Measurements from ENCODE around the gene SASH1.

The SASH1 gene

GRCh38 chr6:148500402-148500801, 157.8 kb downstream of the SASH1 start:
- no peak for TF ChIP-seq CTCF (conservative IDR thresholded peaks at IDR 0.05)
- H3K27ac ChIP-seq, result no peak overlapping the region

GRCh38 chr6:148501178-148501590, 158.5 kb downstream of the SASH1 start:
- H3K27ac ChIP-seq, result no peak overlapping the region
- TF ChIP-seq CTCF (conservative IDR thresholded peaks at IDR 0.05), result no peak

GRCh38 chr6:148502083-148502772, 159.6 kb downstream of the SASH1 start:
- no peak for TF ChIP-seq CTCF (conservative IDR thresholded peaks at IDR 0.05)
- H3K27ac ChIP-seq, result no peak overlapping the region

- no peak overlapping the region for H3K27ac ChIP-seq
- no peak for TF ChIP-seq CTCF (conservative IDR thresholded peaks at IDR 0.05)
Measured at GRCh38 chr6:148502773-148503135, 160.1 kb downstream of the SASH1 start.

- TF ChIP-seq CTCF (conservative IDR thresholded peaks at IDR 0.05), result no peak
- no peak overlapping the region for H3K27ac ChIP-seq
Measured at GRCh38 chr6:148503703-148504102, 161.1 kb downstream of the SASH1 start.

- TF ChIP-seq CTCF (conservative IDR thresholded peaks at IDR 0.05), result no peak
- no peak overlapping the region for H3K27ac ChIP-seq
Measured at GRCh38 chr6:148507774-148508173, 165.1 kb downstream of the SASH1 start.

GRCh38 chr6:148508401-148509041, 165.9 kb downstream of the SASH1 start:
- no peak overlapping the region for H3K27ac ChIP-seq
- TF ChIP-seq CTCF (conservative IDR thresholded peaks at IDR 0.05), result no peak

Measured in VCaP (cell line).